ENCODE measurements around the gene KCNN2. TPM values are rescaled to one million over a fixed set of nuclear protein-coding genes. Genes with fewer than 3 reads are reported as not detected.

KCNN2 gene
- total and polyA plus RNA-seq, 2 of the 8 experiments (the other 6 are each of a cell fraction or from before 2014, with no cell fraction given), result 13.1 to 18.6 TPM

GRCh38 chr5:114434396-114435219, 72.7 kb downstream of the KCNN2 start:
- peaks cover 4% of the 10 kb centered on the region in 2 experiments; a peak in 1 of 4 replicates for H3K9me3 ChIP-seq (ENCODE audit: insufficient read depth in 2 of 2, low read depth in 1 of 2, low read length in 1 of 2)
- no peak overlapping the region for H3K4ac ChIP-seq (replicated peaks; ENCODE audit: insufficient read length, low read depth, low read length)
- H2BK15ac ChIP-seq (ENCODE audit: low read length), result no peak overlapping the region
- H2BK5ac ChIP-seq (ENCODE audit: low read depth, low read length), result no peak overlapping the region
- peaks cover 0 to 7% (median 0%) of the 10 kb centered on the region in 4 experiments; a peak in 1 of 7 replicates for H3K4me1 ChIP-seq (replicated peaks in 1 of 4; ENCODE audit: control insufficient read depth in 3 of 4, insufficient read depth in 4 of 4, low read length in 3 of 4)
- ChIA-PET POLR2A (ENCODE audit: partially characterized antibody) (interaction anchor here (1.0 kb wide), 1 partner anchor 74 kb away, joined by 3 read pairs; no protein-coding TSS in a partner anchor), CTCF (ENCODE audit: partially characterized antibody) (interaction anchor here (1.0 to 11.0 kb wide), 6 partner anchors 12 to 126 kb away, joined by 3 to 118 read pairs (median 8); no protein-coding TSS in a partner anchor)
- H4K8ac ChIP-seq (ENCODE audit: extremely low read depth, insufficient read depth, low read length), result no peak overlapping the region
- FAIRE-seq, result no peak
- H3K9ac ChIP-seq (replicated peaks in 1 of 4; ENCODE audit: extremely low read depth in 1 of 4, low read depth in 3 of 4, low read length in 3 of 4), result no peak overlapping the region
- peaks cover 0 to 89% of the 10 kb centered on the region in 2 experiments; a peak in 3 of 4 replicates for H3K79me2 ChIP-seq (ENCODE audit: control insufficient read depth in 1 of 2, insufficient read depth in 2 of 2, low read length in 2 of 2)
- H2BK20ac ChIP-seq (ENCODE audit: low read length), result no peak overlapping the region
- H3K4me3 ChIP-seq (ENCODE audit: extremely low read depth in 1 of 4, insufficient read depth in 2 of 4, low read depth in 3 of 4, low read length in 4 of 4), result no peak overlapping the region
- H4K91ac ChIP-seq (replicated peaks; ENCODE audit: insufficient read length, low read length), result no peak overlapping the region
- H3K23ac ChIP-seq (ENCODE audit: insufficient read length), result no peak overlapping the region
- H2AK5ac ChIP-seq (ENCODE audit: low read depth, low read length), result no peak overlapping the region
- no peaks in the 10 kb centered on the region; a peak in 1 of 8 replicates for H3K36me3 ChIP-seq (ENCODE audit: control insufficient read depth in 2 of 4, insufficient read depth in 4 of 4, low read length in 3 of 4)
- 0 out of 2 replicates have a peak overlapping the region, but pooled peaks have one; percentile 57 for H3K18ac ChIP-seq (ENCODE audit: extremely low read depth, low read length)
- H3K23me2 ChIP-seq (ENCODE audit: low read depth, low read length), result no peaks in the 10 kb centered on the region
- 80% methylated on average over 4 of the region's 5 CpGs; no CpG with 5 or more reads in 1 of the 2 experiments for WGBS, 2 experiments (ENCODE audit: extremely low coverage in 1 of 2, insufficient coverage in 1 of 2, insufficient read length in 1 of 2, insufficient replicate concordance in 2 of 2, low coverage in 1 of 2, low lambda C conversion rate in 2 of 2, missing lambda C conversion rate in 1 of 2)
- no peak overlapping the region for H3K56ac ChIP-seq (replicated peaks; ENCODE audit: insufficient read length, low read depth, low read length)
- no peaks in the 10 kb centered on the region for H3K27me3 ChIP-seq (replicated peaks in 1 of 4; ENCODE audit: control insufficient read depth in 3 of 4, extremely low read depth in 1 of 4, insufficient read depth in 3 of 4, low read length in 3 of 4)
- H4K5ac ChIP-seq (ENCODE audit: insufficient read length, low read depth, low read length), result peak overlapping the region; percentile 21
- no peak overlapping the region for H3K14ac ChIP-seq (ENCODE audit: insufficient read length)
- H3K79me1 ChIP-seq (ENCODE audit: low read depth, low read length), result no peaks in the 10 kb centered on the region
- no peak overlapping the region for H2AFZ ChIP-seq (ENCODE audit: low read length)
- H3K27ac ChIP-seq (ENCODE audit: low read depth, low read length), result no peak overlapping the region; the same call in 1 of the 2 replicates
- H2BK12ac ChIP-seq (ENCODE audit: low read depth, low read length), result no peak overlapping the region
- H2BK120ac ChIP-seq (replicated peaks; ENCODE audit: low read depth, low read length), result no peak overlapping the region
- no peaks in the 10 kb centered on the region for H4K20me1 ChIP-seq (replicated peaks in 1 of 2; ENCODE audit: control insufficient read depth in 1 of 2, insufficient read depth in 2 of 2, low read length in 2 of 2)
- DNase-seq (ENCODE audit: low read depth in 1 of 2, low spot score in 2 of 2), result no peak
- H3K4me2 ChIP-seq (ENCODE audit: insufficient read depth in 1 of 2, low read depth in 2 of 2, low read length in 2 of 2), result no peak overlapping the region
- TF ChIP-seq BACH1 (IDR thresholded peaks at IDR 0.05; ENCODE audit: low read length) (no peak), RXRA (IDR thresholded peaks at IDR 0.05; ENCODE audit: insufficient read depth, low read depth, low read length) (no peak), RAD21 (IDR thresholded peaks at IDR 0.05 in 1 of 2, conservative IDR thresholded peaks at IDR 0.05 in 1 of 2; ENCODE audit: low read depth in 2 of 2, low read length in 2 of 2) (no peak), PHF8 (conservative IDR thresholded peaks at IDR 0.05; ENCODE audit: low read depth, low read length) (no peak), JUN (IDR thresholded peaks at IDR 0.05; ENCODE audit: low read depth, low read length) (no peak), POU5F1 (IDR thresholded peaks at IDR 0.05; ENCODE audit: low read depth, low read length) (no peak), SP4 (IDR thresholded peaks at IDR 0.05; ENCODE audit: low read length) (no peak), CTCF (IDR thresholded peaks at IDR 0.05; ENCODE audit: control extremely low read depth in 1 of 3, insufficient read depth in 1 of 3, low read depth in 1 of 3, low read length in 3 of 3) (no peak), POLR2AphosphoS5 (IDR thresholded peaks at IDR 0.05; ENCODE audit: low read depth, low read length) (no peak)
